Kasumi-1 (cell line): ENCODE data around the gene ZNF462.
A peak's percentile ranks its signal among the peaks of the same experiment; 100 is the strongest.
"Not testable (repeated sequence)": the region's sequence is repeated elsewhere in the genome, so short reads cannot be mapped to it uniquely, and the experiment has no call there.

Experiments used
- DNase-seq, 2 experiments: peaks; one replicate each; lab custom pipeline; 2025; lab: John Stamatoyannopoulos, UW

Gene ZNF462

GRCh38 chr9:106886111-106887046, 23.4 kb downstream of the ZNF462 start:
- DNase-seq: no peak

GRCh38 chr9:106887066-106887465, 24.1 kb downstream of the ZNF462 start:
- DNase-seq: no peak

- no peak for DNase-seq
Observed at GRCh38 chr9:106889061-106889590, 26.2 kb downstream of the ZNF462 start.

- DNase-seq: no peak
Observed at GRCh38 chr9:106890608-106891007, 27.6 kb downstream of the ZNF462 start.

GRCh38 chr9:106891286-106891685, 28.3 kb downstream of the ZNF462 start:
- DNase-seq: no peak

GRCh38 chr9:106892632-106893031, 29.7 kb downstream of the ZNF462 start:
- no peak for DNase-seq

GRCh38 chr9:106893088-106893487, 30.1 kb downstream of the ZNF462 start:
- peak; percentile 20 to 26 for DNase-seq

- DNase-seq: no peak
Observed at GRCh38 chr9:106896695-106897094, 33.7 kb downstream of the ZNF462 start.

GRCh38 chr9:106897236-106897635, 34.3 kb downstream of the ZNF462 start:
- DNase-seq: no peak

GRCh38 chr9:106897751-106898150, 34.8 kb downstream of the ZNF462 start:
- DNase-seq: no peak

GRCh38 chr9:106900523-106900922, 37.6 kb downstream of the ZNF462 start:
- not testable (repeated sequence) for DNase-seq

GRCh38 chr9:106906129-106906528, 43.2 kb downstream of the ZNF462 start:
- no peak for DNase-seq

- no peak for DNase-seq
Observed at GRCh38 chr9:106911951-106912350, 49.0 kb downstream of the ZNF462 start.

GRCh38 chr9:106913276-106913675, 50.3 kb downstream of the ZNF462 start:
- DNase-seq: no peak

GRCh38 chr9:106915851-106916250, 52.9 kb downstream of the ZNF462 start:
- no peak for DNase-seq

- DNase-seq: no peak
Observed at GRCh38 chr9:106916466-106917235, 53.7 kb downstream of the ZNF462 start.

- no peak for DNase-seq
Observed at GRCh38 chr9:106918825-106919509, 56.0 kb downstream of the ZNF462 start.

- no peak for DNase-seq
Observed at GRCh38 chr9:106920091-106920490, 57.1 kb downstream of the ZNF462 start.

GRCh38 chr9:106920701-106921283, 57.8 kb downstream of the ZNF462 start:
- no peak for DNase-seq

GRCh38 chr9:106921341-106921899, 58.5 kb downstream of the ZNF462 start:
- DNase-seq: peak; percentile 16 to 43

GRCh38 chr9:106922026-106922425, 59.1 kb downstream of the ZNF462 start:
- DNase-seq: no peak
